ENCODE results near the gene INTS2. TPM values are rescaled to one million over a fixed set of nuclear protein-coding genes. Genes with fewer than 3 reads are reported as not detected.
"Not testable (repeated sequence)": the region's sequence is repeated elsewhere in the genome, so short reads cannot be mapped to it uniquely, and the experiment has no call there.

INTS2 gene
- polyA plus RNA-seq, 10 donors: 7.8 to 15.2 (median 10.4) TPM

GRCh38 chr17:61897548-61898180 lies 30.1 kb downstream of the INTS2 start:
- no peak for DNase-seq

GRCh38 chr17:61895391-61895790 lies 32.4 kb downstream of the INTS2 start:
- no peak for DNase-seq

- not testable (repeated sequence) for DNase-seq
Observed at GRCh38 chr17:61894310-61894709, 33.5 kb downstream of the INTS2 start.

- not testable (repeated sequence) for DNase-seq
Observed at GRCh38 chr17:61887733-61888132, 40.0 kb downstream of the INTS2 start.

GRCh38 chr17:61885865-61886264 lies 41.9 kb downstream of the INTS2 start:
- DNase-seq: not testable (repeated sequence)

GRCh38 chr17:61884864-61885263 lies 42.9 kb downstream of the INTS2 start:
- no peak for DNase-seq

- DNase-seq: no peak
Observed at GRCh38 chr17:61880589-61881102, 47.1 kb downstream of the INTS2 start.

GRCh38 chr17:61878984-61879612 lies 48.7 kb downstream of the INTS2 start:
- DNase-seq: no peak

GRCh38 chr17:61878520-61878919 lies 49.3 kb downstream of the INTS2 start:
- no peak for DNase-seq

GRCh38 chr17:61877837-61878236 lies 49.9 kb downstream of the INTS2 start:
- DNase-seq: no peak

GRCh38 chr17:61875804-61876203 lies 52.0 kb downstream of the INTS2 start:
- no peak for DNase-seq

- DNase-seq: no peak
Observed at GRCh38 chr17:61875285-61875684, 52.5 kb downstream of the INTS2 start.

GRCh38 chr17:61874075-61874474 lies 53.7 kb downstream of the INTS2 start:
- no peak for DNase-seq

- DNase-seq: no peak
Observed at GRCh38 chr17:61872099-61872498, 55.7 kb downstream of the INTS2 start.

GRCh38 chr17:61869138-61869537 lies 58.6 kb downstream of the INTS2 start:
- no peak for DNase-seq

GRCh38 chr17:61868074-61868473 lies 59.7 kb downstream of the INTS2 start:
- no peak for DNase-seq

- DNase-seq: no peak
Observed at GRCh38 chr17:61867033-61867432, 60.7 kb downstream of the INTS2 start.

- no peak for DNase-seq
Observed at GRCh38 chr17:61863801-61864126, 64.0 kb downstream of the INTS2 start.

GRCh38 chr17:61862975-61863800 lies 64.6 kb downstream of the INTS2 start, which contains the start of gene BRIP1:
BRIP1 (minus strand) TSS chr17:61863528; CDS start chr17:61861539, 1,989 bp downstream.
- DNase-seq: peak; percentile 93 to 98 (median 95)

- DNase-seq: peak in 2 of 3 donors; percentile 2
Observed at GRCh38 chr17:61862105-61862574, 65.6 kb downstream of the INTS2 start.

GRCh38 chr17:61860397-61860796 lies 67.4 kb downstream of the INTS2 start:
- not testable (repeated sequence) for DNase-seq

GRCh38 chr17:61856035-61856434 lies 71.7 kb downstream of the INTS2 start:
- no peak for DNase-seq

Data from muscle of back (tissue), 11 donors.